ENCODE measurements around the gene ADD1.

GRCh38 chr4:2808001-2808400 is 35.6 kb upstream of the ADD1 start:
- TF ChIP-seq CTCF (conservative IDR thresholded peaks at IDR 0.05; ENCODE audit: low read depth, low read length) = no peak
- no peak for TF ChIP-seq EZH2 (IDR thresholded peaks at IDR 0.05; ENCODE audit: borderline replicate concordance, low read depth, low read length, poor library complexity, severe bottlenecking)
